Nephron progenitor cell (in vitro differentiated cells): ENCODE measurements around the gene EML3.
A peak's percentile ranks its signal among the peaks of the same experiment; 100 is the strongest.

Experiments used
- DNase-seq: peaks from one replicate; pipeline ENCODE4 v3.0.0; 2021
- H3K27ac Mint-ChIP-seq: 2 replicates; pipeline ENCODE4 v1.8.0; 2021; ENCODE audit warnings: mild to moderate bottlenecking, moderate library complexity, mixed read lengths
- H3K27me3 Mint-ChIP-seq: 2 replicates; pipeline ENCODE4 v1.8.0; 2021; ENCODE audit warnings: mild to moderate bottlenecking, low read depth, mixed read lengths; ENCODE audit not compliant: poor library complexity
- H3K36me3 Mint-ChIP-seq: 2 replicates; pipeline ENCODE4 v1.8.0; 2021; ENCODE audit warnings: low read depth, mixed read lengths
- H3K4me1 Mint-ChIP-seq: 2 replicates; pipeline ENCODE4 v1.8.0; 2021; ENCODE audit warnings: mixed read lengths
- H3K4me3 Mint-ChIP-seq: 2 replicates; pipeline ENCODE4 v1.8.0; 2021; ENCODE audit warnings: mild to moderate bottlenecking, moderate library complexity, mixed read lengths
- H3K9me3 Mint-ChIP-seq: 2 replicates; pipeline ENCODE4 v1.8.0; 2021; ENCODE audit warnings: mild to moderate bottlenecking, moderate library complexity, mixed read lengths
- CTCF ChIP-seq: fragments of 200-600 bp; sonication (generic); IDR thresholded peaks from 2 replicates; pipeline ENCODE4 v1.5.0; 2021; ENCODE audit warnings: antibody characterized with exemption

EML3 gene

GRCh38 chr11:62611705-62612365 lies 740 bp downstream of the EML3 start:
- H3K9me3 Mint-ChIP-seq, result no peaks in the 10 kb centered on the region
- peak; percentile 44 for DNase-seq
- peak overlapping the region; percentile 92 for H3K4me3 Mint-ChIP-seq
- TF ChIP-seq CTCF, result no peak
- H3K36me3 Mint-ChIP-seq, result peaks cover 14% of the 10 kb centered on the region
- peaks cover 66% of the 10 kb centered on the region for H3K4me1 Mint-ChIP-seq
- H3K27ac Mint-ChIP-seq, result peak overlapping the region; percentile 90
- peaks cover 6% of the 10 kb centered on the region for H3K27me3 Mint-ChIP-seq

DNA sequence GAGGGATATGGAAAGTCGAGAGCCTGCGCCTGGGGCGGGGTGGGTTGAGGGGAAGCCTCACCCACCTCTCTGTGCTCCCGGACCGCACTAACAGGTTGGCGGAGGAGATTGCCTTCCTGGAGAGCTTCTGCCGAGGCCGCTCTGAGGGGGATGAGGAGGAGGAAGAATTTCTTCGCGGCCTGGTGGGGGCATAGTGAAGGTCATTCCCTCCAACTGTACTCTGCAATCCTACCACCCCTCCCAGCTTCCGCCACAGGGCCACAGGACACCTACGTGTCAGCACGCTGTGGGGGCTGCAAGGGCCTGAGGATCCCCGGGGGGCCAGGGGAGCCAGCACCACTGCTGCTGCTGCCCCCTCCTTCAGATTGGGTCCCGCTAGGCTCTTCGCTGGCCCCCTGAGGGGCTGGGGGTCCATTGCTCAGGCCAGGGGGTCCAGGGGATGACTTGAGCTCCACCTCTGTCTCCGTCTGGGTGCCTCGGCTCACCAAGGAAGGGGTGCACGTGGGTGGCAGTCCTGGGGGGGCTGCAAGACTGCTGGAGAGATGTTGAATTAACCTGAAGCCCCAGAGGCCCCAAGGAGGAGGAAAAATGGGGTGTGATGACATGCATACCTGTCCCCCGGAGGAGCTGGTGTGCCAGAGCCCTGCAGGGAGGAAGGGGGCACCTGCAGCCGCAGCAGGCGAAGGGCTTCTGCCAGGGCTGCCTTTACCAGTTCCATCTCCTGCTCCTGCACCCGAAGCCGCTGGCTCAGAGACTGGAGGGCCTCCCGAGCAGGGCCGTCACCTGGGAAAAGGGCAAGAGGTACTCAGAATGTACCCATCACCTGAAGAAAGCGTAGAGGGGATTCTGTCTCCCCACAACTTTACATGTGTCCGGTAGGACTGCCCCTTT lies 1.5 kb downstream of the EML3 start:
- Mint-ChIP-seq H3K4me1 (peaks cover 72% of the 10 kb centered on the region), H3K9me3 (no peaks in the 10 kb centered on the region), H3K4me3 (peak overlapping the region; percentile 92), H3K36me3 (peaks cover 14% of the 10 kb centered on the region), H3K27ac (peak overlapping the region; percentile 36), H3K27me3 (peaks cover 6% of the 10 kb centered on the region)
- TF ChIP-seq CTCF, result no peak
- no peak for DNase-seq

DNA sequence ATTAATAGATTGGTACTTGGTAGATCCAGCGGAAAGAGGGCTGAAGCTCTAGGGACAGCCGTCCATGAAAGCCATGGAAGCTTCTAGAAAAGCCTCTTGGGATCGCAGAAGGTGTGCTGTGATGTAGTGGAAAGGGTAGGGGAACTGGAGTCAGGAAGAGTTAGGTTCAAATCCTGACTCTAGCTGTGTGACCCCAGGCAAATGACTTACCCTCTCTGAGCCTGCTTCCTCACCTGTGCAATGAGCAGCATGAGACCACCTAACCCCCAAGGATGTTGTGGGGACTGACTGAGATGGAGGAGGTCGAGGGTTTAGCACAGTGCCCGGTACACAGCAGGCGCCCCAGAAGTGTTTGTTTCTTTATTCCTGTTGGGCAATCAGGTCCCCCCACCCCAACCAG lies 2.2 kb downstream of the EML3 start:
- Mint-ChIP-seq H3K36me3 (peaks cover 14% of the 10 kb centered on the region), H3K27me3 (peaks cover 6% of the 10 kb centered on the region), H3K4me1 (peaks cover 77% of the 10 kb centered on the region), H3K9me3 (no peaks in the 10 kb centered on the region), H3K4me3 (peak overlapping the region; percentile 92), H3K27ac (peak overlapping the region; percentile 36)
- no peak for TF ChIP-seq CTCF
- no peak for DNase-seq

- Mint-ChIP-seq H3K36me3 (peaks cover 16% of the 10 kb centered on the region), H3K27ac (no peak overlapping the region), H3K4me1 (peaks cover 80% of the 10 kb centered on the region), H3K4me3 (no peak overlapping the region), H3K9me3 (no peaks in the 10 kb centered on the region), H3K27me3 (peaks cover 15% of the 10 kb centered on the region)
- DNase-seq, result no peak
- no peak for TF ChIP-seq CTCF
These were observed 3.8 kb downstream of the EML3 start for GRCh38 chr11:62608776-62609175.

DNA sequence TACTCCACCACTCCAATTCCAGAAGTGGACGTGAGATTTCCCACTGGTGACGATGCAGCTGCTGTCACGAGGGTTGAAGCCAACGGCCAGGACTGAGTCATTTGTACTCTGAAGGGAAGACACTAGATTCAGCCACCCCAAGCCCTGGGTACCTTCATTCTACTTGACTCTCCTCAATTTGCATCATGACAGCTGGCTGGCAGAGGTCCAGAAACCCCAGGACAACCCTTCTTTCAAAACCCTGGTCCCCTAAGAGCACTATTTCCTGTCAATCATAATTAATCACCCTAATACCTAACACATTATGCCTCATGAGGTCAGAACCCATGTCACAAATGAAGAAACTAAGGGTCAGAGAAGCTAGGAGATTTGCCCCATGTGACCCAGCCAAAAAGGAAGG lies 4.9 kb downstream of the EML3 start:
- Mint-ChIP-seq H3K36me3 (peaks cover 23% of the 10 kb centered on the region), H3K27ac (no peak overlapping the region), H3K4me1 (peaks cover 89% of the 10 kb centered on the region), H3K27me3 (peaks cover 25% of the 10 kb centered on the region), H3K9me3 (no peaks in the 10 kb centered on the region), H3K4me3 (no peak overlapping the region)
- no peak for TF ChIP-seq CTCF
- no peak for DNase-seq
